GM12878 (cell line): ENCODE data around the gene TMPRSS3. TPM values are rescaled to one million over a fixed set of nuclear protein-coding genes. Genes with fewer than 3 reads are reported as not detected.

ENCODE experiments used
- BCLAF1 ChIP-seq: fragments of 450-650 bp; IDR thresholded peaks from 2 replicates; pipeline ENCODE4 v1.6.1; 2017; ENCODE audit warnings: antibody characterized with exemption, mild to moderate bottlenecking, moderate library complexity
- DPF2 ChIP-seq: fragments of 450-650 bp; IDR thresholded peaks from 2 replicates; pipeline ENCODE4 v1.6.1; 2017; ENCODE audit warnings: mild to moderate bottlenecking
- IKZF2 ChIP-seq, 2 experiments: fragments of 450-650 bp; IDR thresholded peaks; 2 replicates each; pipeline ENCODE4 v1.6.1; 2017; ENCODE audit warnings: mild to moderate bottlenecking in 2 of 2, moderate library complexity in 2 of 2
- SIX5 ChIP-seq: IDR thresholded peaks from 2 replicates; pipeline ENCODE4 v1.6.1; 2011; ENCODE audit warnings: mild to moderate bottlenecking, low read depth, low read length, moderate library complexity; ENCODE audit not compliant: severe bottlenecking
- ZNF622 ChIP-seq: fragments of 450-650 bp; IDR thresholded peaks from 2 replicates; pipeline ENCODE4 v1.6.1; 2017; ENCODE audit warnings: mild to moderate bottlenecking, inconsistent platforms
- polyA plus RNA-seq, 11 experiments: library from polyadenylated mRNA; depleted of rRNA in 4 of 11; unstranded in 6 of 11; stranded (reverse) in 5 of 11; fragments of >200 nt; fragmentation: Nextera tagmentation in 4 of 11; fragmentation: Illumina TruSeq in 1 of 11; extraction: Ambion mirVana in 4 of 11; extraction: Trizol in 1 of 11; gene quantifications; 1 replicate in 1 of 11; 2 replicates in 10 of 11; pipeline versions ENCODE4 v1.2.1 to v1.2.3, GENCODE V29; 2011 to 2016; ENCODE audit warnings: inconsistent platforms in 2 of 11, missing spikeins in 2 of 11, low read depth in 1 of 11
- total RNA-seq, 4 experiments: library from RNA; depleted of rRNA in 3 of 4; stranded (reverse); fragments of >200 nt in 3 of 4; fragmentation: Illumina TruSeq in 1 of 4; extraction: Trizol in 1 of 4; gene quantifications; 2 replicates each; pipeline versions ENCODE4 v1.2.1 to v1.2.3, GENCODE V29; 2013 to 2021
- TF ChIP-seq, protein P1 (sequence below): fragments of 450-650 bp; IDR thresholded peaks from 2 replicates; pipeline ENCODE4 v1.6.1; 2018; ENCODE audit warnings: mild to moderate bottlenecking, low read depth, moderate library complexity; ENCODE audit not compliant: partially characterized antibody

TMPRSS3 gene
- total and polyA plus RNA-seq, 10 of the 15 experiments (the other 5 are each of a cell fraction or from before 2014, with no cell fraction given): 0.51 to 1.5 (median 0.82) TPM; not detected in 1

GRCh38 chr21:42367367-42368165 is 28.3 kb downstream of the TMPRSS3 start (continued):
- TF ChIP-seq DPF2 (no peak), SIX5 (no peak), IKZF2 (IDR thresholded peaks at IDR 0.05) (no peak), ZNF622 (no peak), BCLAF1 (no peak)
- TF ChIP-seq, protein P1, sequence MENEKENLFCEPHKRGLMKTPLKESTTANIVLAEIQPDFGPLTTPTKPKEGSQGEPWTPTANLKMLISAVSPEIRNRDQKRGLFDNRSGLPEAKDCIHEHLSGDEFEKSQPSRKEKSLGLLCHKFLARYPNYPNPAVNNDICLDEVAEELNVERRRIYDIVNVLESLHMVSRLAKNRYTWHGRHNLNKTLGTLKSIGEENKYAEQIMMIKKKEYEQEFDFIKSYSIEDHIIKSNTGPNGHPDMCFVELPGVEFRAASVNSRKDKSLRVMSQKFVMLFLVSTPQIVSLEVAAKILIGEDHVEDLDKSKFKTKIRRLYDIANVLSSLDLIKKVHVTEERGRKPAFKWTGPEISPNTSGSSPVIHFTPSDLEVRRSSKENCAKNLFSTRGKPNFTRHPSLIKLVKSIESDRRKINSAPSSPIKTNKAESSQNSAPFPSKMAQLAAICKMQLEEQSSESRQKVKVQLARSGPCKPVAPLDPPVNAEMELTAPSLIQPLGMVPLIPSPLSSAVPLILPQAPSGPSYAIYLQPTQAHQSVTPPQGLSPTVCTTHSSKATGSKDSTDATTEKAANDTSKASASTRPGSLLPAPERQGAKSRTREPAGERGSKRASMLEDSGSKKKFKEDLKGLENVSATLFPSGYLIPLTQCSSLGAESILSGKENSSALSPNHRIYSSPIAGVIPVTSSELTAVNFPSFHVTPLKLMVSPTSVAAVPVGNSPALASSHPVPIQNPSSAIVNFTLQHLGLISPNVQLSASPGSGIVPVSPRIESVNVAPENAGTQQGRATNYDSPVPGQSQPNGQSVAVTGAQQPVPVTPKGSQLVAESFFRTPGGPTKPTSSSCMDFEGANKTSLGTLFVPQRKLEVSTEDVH: no peak
